ENCODE results near the gene GSX2. TPM values are rescaled to one million over a fixed set of nuclear protein-coding genes. Genes with fewer than 3 reads are reported as not detected.

The GSX2 gene
- total and polyA plus RNA-seq, 10 of the 15 experiments (the other 5 are each of a cell fraction or from before 2014, with no cell fraction given), result 0.04 to 0.58 (median 0.50) TPM; not detected in 5

- no peaks in the 10 kb centered on the region for H3K27me3 ChIP-seq (replicated peaks in 1 of 2; ENCODE audit: control insufficient read depth in 2 of 2, insufficient read depth in 2 of 2, low read length in 1 of 2)
- no peak overlapping the region for H3K4me3 ChIP-seq
- H4K20me1 ChIP-seq (ENCODE audit: control insufficient read depth, insufficient read depth), result no peaks in the 10 kb centered on the region
- no peak for TF ChIP-seq ZNF24 (IDR thresholded peaks at IDR 0.05)
- no peak for TF ChIP-seq HDGF (IDR thresholded peaks at IDR 0.05)
- no peak for TF ChIP-seq POLR2AphosphoS5 (IDR thresholded peaks at IDR 0.05; ENCODE audit: low read length)
- no TSS peak for BruUV-seq (replicated peaks)
- no peak overlapping the region for H3K9ac ChIP-seq (ENCODE audit: control insufficient read depth, insufficient read depth, low read length)
- no peak overlapping the region for H2AFZ ChIP-seq (ENCODE audit: control insufficient read depth, low read depth, low read length)
- no peak overlapping the region for H3K27ac ChIP-seq (ENCODE audit: control insufficient read depth, insufficient read depth)
- CTCF ChIA-PET, result interaction anchor here (0.9 kb wide), 1 partner anchor 232 kb away, joined by 3 read pairs; no protein-coding TSS in a partner anchor
- RAD21 ChIA-PET (ENCODE audit: unreplicated experiment), result no interaction called here
- SMC1A ChIA-PET (ENCODE audit: uncharacterized antibody, unreplicated experiment), result no interaction called here
- DNase-seq (ENCODE audit: low read depth, low spot score), result no peak
- no peaks in the 10 kb centered on the region for H3K36me3 ChIP-seq (ENCODE audit: control insufficient read depth in 2 of 2, insufficient read depth in 2 of 2, low read length in 1 of 2)
- intact Hi-C loops (cut with micrococcal nuclease; ENCODE audit: unreplicated experiment), result no loop called here
- POLR2A ChIA-PET, result no interaction called here
- H3K4me1 ChIP-seq (ENCODE audit: control insufficient read depth, insufficient read depth, low read length), result no peaks in the 10 kb centered on the region
- no peaks in the 10 kb centered on the region for H3K79me2 ChIP-seq (ENCODE audit: control insufficient read depth, insufficient read depth, low read length)
- in situ Hi-C loops (cut with MboI), result no loop called here
- WGBS (ENCODE audit: insufficient coverage, insufficient replicate concordance, low lambda C conversion rate, missing lambda C conversion rate), result 0% methylated on average over 2 of the region's 2 CpGs
- H3K4me2 ChIP-seq (ENCODE audit: control insufficient read depth, insufficient read depth), result no peak overlapping the region
- no peak for ATAC-seq
- no peaks in the 10 kb centered on the region; the same call in 2 of the 3 replicates for H3K9me3 ChIP-seq (replicated peaks; ENCODE audit: control insufficient read depth, insufficient read depth, low read length)
- FAIRE-seq, result no peak
These were observed 44.2 kb downstream of the GSX2 start for GRCh38 chr4:54144199-54144598.

GRCh38 chr4:54144661-54145171, 44.8 kb downstream of the GSX2 start:
- in situ Hi-C loops (cut with MboI), result no loop called here
- ATAC-seq (no peak), FAIRE-seq (peak; percentile 52), DNase-seq (ENCODE audit: low read depth, low spot score) (no peak)
- BruUV-seq (replicated peaks), result no TSS peak
- Histone ChIP-seq H4K20me1 (ENCODE audit: control insufficient read depth, insufficient read depth) (no peaks in the 10 kb centered on the region), H3K27me3 (replicated peaks in 1 of 2; ENCODE audit: control insufficient read depth in 2 of 2, insufficient read depth in 2 of 2, low read length in 1 of 2) (no peaks in the 10 kb centered on the region), H3K4me1 (ENCODE audit: control insufficient read depth, insufficient read depth, low read length) (no peaks in the 10 kb centered on the region), H3K9ac (ENCODE audit: control insufficient read depth, insufficient read depth, low read length) (no peak overlapping the region), H3K36me3 (ENCODE audit: control insufficient read depth in 2 of 2, insufficient read depth in 2 of 2, low read length in 1 of 2) (no peaks in the 10 kb centered on the region), H3K4me2 (ENCODE audit: control insufficient read depth, insufficient read depth) (no peak overlapping the region), H3K9me3 (replicated peaks; ENCODE audit: control insufficient read depth, insufficient read depth, low read length) (no peaks in the 10 kb centered on the region; the same call in 2 of the 3 replicates), H3K4me3 (no peak overlapping the region), H2AFZ (ENCODE audit: control insufficient read depth, low read depth, low read length) (no peak overlapping the region), H3K79me2 (ENCODE audit: control insufficient read depth, insufficient read depth, low read length) (no peaks in the 10 kb centered on the region), H3K27ac (ENCODE audit: control insufficient read depth, insufficient read depth) (no peak overlapping the region)
- intact Hi-C loops (cut with micrococcal nuclease; ENCODE audit: unreplicated experiment), result no loop called here
- 50% methylated on average over 5 of the region's 5 CpGs for WGBS (ENCODE audit: insufficient coverage, insufficient replicate concordance, low lambda C conversion rate, missing lambda C conversion rate)
- ChIA-PET POLR2A (no interaction called here), CTCF (interaction anchor here (0.9 kb wide), 1 partner anchor 232 kb away, joined by 3 read pairs; no protein-coding TSS in a partner anchor), SMC1A (ENCODE audit: uncharacterized antibody, unreplicated experiment) (interaction anchor here (1.1 kb wide), 1 partner anchor 88 kb away, joined by 4 read pairs; no protein-coding TSS in a partner anchor), RAD21 (ENCODE audit: unreplicated experiment) (no interaction called here)
- TF ChIP-seq POU2F2 (IDR thresholded peaks at IDR 0.05; ENCODE audit: borderline replicate concordance, low read depth, low read length) (no peak), ZNF592 (IDR thresholded peaks at IDR 0.05) (no peak), IKZF2 (IDR thresholded peaks at IDR 0.05) (no peak), SIN3A (IDR thresholded peaks at IDR 0.05; ENCODE audit: low read depth, low read length) (no peak), HSF1 (IDR thresholded peaks at IDR 0.05; ENCODE audit: low read depth, low read length) (no peak), ZNF384 (IDR thresholded peaks at IDR 0.05; ENCODE audit: borderline replicate concordance, low read depth, low read length) (no peak), CBFB (IDR thresholded peaks at IDR 0.05; ENCODE audit: low read depth) (no peak), ZBED1 (IDR thresholded peaks at IDR 0.05; ENCODE audit: borderline replicate concordance) (no peak), NR2F1 (conservative IDR thresholded peaks at IDR 0.05) (no peak), CEBPB (IDR thresholded peaks at IDR 0.05; ENCODE audit: borderline replicate concordance in 1 of 2, low read depth in 2 of 2, low read length in 2 of 2) (no peak), POLR2AphosphoS2 (IDR thresholded peaks at IDR 0.05; ENCODE audit: low read depth, low read length) (no peak)
